ENCODE data around the gene EXOC6B. TPM values are rescaled to one million over a fixed set of nuclear protein-coding genes. Genes with fewer than 3 reads are reported as not detected.

EXOC6B gene
- total RNA-seq, 1 donor from 2014 or later, result 49.9 TPM

DNA sequence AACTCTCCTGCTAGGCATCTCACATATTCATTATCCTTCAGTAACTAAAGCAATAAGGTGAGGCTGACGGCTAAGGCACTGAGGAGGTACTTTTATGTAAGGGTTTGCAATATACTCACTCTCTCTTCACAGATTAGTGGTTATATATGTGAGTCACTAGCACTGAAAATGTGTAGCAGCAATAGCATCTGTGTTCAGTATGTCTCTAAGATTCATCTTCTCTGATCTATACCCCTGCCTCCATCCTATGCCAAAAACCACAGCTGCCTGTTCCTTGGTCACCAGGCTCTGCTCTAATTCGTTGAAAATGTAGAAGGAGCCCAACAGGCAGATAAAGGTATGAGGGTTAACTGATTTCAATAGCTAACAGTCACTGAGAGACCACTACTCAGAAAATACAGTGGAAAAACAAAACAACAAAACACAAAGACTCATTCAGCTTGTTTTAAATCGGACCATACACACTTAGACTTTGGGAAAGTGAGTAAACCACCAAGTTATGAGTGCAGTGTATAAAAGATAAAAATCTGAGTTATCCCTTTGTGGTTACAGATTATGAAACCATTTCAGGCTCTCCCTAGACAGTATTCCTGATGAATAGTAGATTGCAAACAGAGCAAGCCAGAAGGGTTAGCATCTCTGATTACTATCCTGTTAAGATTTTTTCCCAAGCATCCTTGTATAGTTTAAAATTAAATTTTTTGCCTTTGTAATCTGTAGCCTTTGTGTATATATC lies 602.8 kb downstream of the EXOC6B start:
- ATAC-seq, result no peak
- intact Hi-C loops (cut with DNase I), result no loop called here
- DNase-seq (ENCODE audit: low spot score), result no peak

DNA sequence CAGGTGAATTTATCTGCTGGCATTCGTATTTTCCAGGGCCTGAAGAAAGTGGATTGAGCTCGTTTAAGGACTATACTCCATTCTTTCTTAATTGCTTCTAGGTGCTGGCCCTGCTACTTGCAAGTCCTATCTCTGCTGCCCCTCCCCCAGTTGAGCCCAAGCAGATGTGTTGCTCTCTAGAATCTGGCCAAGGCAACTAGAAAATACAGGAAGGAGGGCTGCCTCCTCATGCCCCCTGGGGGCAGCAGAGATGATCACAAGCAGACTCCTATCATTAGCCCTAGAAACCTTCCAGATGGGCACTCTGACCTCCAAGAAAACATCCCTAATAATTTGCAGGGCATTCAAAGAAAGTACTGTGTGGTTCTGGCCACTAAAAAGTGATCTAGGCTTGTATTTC lies 605.7 kb downstream of the EXOC6B start:
- DNase-seq (ENCODE audit: low spot score), result no peak
- no peak for ATAC-seq
- intact Hi-C loops (cut with DNase I), result no loop called here

DNA sequence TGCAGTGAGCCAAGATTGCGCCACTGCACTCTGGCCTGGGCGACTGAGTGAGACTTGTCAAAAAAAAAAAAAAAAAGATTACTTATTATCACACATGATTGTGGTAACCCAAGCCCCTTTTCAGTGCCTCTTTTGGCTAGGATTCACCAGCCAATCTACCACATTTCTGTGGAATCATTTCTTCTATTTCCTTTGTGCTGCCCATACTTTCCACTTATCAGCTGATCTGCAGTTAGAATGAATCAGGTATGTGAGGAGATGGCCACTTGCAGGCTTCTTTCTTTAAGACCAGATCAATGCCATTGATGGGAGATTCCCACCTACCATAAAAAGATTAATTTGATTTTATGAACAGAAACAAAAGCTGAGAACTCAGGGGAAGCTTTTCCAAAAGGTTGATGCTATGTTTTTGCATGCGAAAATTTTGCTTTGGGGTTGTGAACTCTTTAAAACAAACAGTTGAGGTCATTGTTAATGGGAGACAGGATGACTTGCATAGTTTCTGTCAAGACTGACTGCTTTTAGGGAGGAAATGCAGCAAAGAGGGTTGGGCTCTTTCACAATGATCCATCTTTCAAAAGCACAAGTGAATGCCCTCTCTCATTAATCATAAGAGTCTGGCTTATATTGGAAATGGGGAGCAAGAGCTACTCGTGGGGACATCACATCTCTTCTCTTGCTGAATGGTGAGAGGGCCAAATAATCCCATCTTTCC lies 611.2 kb downstream of the EXOC6B start:
- intact Hi-C loops (cut with DNase I), result no loop called here
- DNase-seq (ENCODE audit: low spot score) (no peak), ATAC-seq (no peak)

DNA sequence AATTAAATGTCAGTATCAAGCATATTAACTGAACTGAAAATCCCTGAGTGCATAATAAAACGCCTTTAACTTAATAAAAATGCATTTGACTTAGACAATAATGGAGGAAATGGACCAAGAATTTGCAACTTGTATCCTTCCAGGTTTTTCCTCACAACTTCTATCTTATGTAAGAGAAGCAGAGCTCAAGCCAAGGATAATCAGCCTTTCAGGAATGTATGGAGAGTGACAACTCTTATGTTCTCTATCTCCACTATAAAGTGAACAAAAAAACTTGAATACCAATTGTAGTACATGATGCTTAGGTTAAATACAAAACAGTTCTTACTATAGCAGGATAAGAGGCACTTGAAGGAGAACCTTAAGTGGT lies 613.4 kb downstream of the EXOC6B start:
- intact Hi-C loops (cut with DNase I), result no loop called here
- ATAC-seq (no peak), DNase-seq (ENCODE audit: low spot score) (no peak)

- DNase-seq (ENCODE audit: low spot score) (no peak), ATAC-seq (no peak)
- intact Hi-C loops (cut with DNase I), result no loop called here
Observed at GRCh38 chr2:72211777-72212485, 613.9 kb downstream of the EXOC6B start.

- intact Hi-C loops (cut with DNase I), result no loop called here
- DNase-seq (ENCODE audit: low spot score) (no peak), ATAC-seq (no peak)
Observed at GRCh38 chr2:72211350-72211749, 614.5 kb downstream of the EXOC6B start.

GRCh38 chr2:72210470-72210869 lies 615.4 kb downstream of the EXOC6B start:
- ATAC-seq (no peak), DNase-seq (ENCODE audit: low spot score) (no peak)
- intact Hi-C loops (cut with DNase I), result no loop called here

GRCh38 chr2:72208225-72208624 lies 617.6 kb downstream of the EXOC6B start:
- DNase-seq (ENCODE audit: low spot score) (no peak), ATAC-seq (no peak)
- intact Hi-C loops (cut with DNase I), result no loop called here

DNA sequence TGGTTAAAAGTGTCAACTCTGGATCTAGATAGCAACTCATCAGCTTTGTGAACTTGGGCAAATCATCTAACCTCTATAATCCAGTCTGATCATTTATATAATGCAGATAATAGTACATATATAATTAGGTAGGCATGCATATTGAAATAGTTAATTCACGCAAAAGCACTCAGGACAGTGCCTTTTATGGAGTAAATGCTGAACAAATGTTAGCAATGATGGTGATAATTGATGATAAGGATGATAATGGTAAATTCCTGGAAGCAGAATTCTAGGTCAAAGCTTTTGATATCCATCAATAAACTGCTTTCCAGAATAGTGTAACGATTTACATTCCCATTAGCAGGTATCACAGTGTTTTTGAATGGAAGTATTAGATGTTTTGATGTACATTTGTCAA lies 618.5 kb downstream of the EXOC6B start:
- DNase-seq (ENCODE audit: low spot score) (no peak), ATAC-seq (no peak)
- intact Hi-C loops (cut with DNase I), result no loop called here

GRCh38 chr2:72205504-72205881 lies 620.3 kb downstream of the EXOC6B start:
- intact Hi-C loops (cut with DNase I), result no loop called here
- ATAC-seq (peak; percentile 58), DNase-seq (ENCODE audit: low spot score) (no peak)

DNA sequence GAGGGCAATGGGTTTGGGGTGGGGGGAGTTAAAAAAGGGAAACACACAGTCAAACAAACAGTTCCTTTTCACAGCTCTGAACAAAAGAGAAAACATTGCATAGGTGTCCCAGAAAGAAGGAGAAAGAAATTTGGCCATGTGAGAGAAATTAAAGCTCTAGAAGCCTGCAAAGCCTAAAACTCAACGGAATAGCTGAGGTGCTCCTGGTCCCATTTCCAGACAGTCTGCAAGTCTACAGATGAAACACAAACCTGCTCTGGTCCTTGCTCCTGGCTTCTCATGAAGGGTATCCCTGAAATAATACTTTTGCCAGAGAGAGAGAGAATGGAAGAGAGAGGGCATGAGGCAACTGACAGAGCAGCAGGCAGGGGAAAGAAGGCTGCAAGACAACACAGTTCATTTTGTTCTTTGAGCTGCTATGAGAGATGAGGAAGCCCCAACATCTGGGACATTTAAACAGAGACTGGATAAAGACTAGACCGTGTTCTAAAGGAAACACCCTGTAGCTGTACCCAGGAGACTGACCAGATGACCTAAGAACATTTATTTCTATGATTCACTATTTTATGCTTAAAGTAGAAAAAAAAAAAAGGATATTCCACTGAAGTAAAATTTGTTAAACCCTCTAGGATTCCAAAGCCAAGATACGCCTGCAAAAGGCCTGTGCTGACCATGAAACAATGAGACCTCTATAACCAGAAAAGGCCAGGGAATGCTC lies 620.9 kb downstream of the EXOC6B start:
- DNase-seq (ENCODE audit: low spot score) (no peak), ATAC-seq (peak; percentile 96)
- intact Hi-C loops (cut with DNase I), result no loop called here

DNA sequence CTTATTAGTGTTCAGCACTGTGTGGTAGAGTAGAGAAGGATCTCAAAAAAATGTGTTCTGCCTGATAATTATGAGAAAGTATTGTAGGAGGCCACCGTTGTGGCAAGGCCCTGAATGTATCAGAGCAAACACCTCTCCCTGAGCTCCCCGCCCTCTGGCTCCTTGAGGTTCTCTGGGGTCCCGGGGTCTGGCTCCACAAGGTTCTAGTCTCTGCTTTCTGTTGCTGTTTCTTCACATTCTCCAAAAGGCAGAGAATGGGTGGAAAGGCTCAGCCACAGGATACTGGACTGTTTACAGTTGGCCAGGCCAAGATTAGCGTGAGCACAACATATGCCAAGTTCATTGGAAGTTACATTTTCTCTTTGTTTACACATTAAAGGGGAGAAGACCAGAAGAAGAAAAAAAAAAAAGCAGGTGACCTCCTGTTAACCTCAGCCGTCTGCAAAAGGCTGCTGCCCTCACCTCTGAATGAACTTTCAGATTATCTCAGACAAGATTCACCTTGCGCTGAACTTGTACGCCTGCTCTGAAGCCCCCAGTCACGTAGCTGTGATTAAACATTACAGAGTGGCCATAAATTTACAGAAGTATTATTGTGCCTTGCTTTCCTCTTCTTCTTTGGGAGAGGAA lies 621.6 kb downstream of the EXOC6B start:
- DNase-seq (ENCODE audit: low spot score) (no peak), ATAC-seq (peak; percentile 65)
- intact Hi-C loops (cut with DNase I), result no loop called here

- ATAC-seq, result no peak
- intact Hi-C loops (cut with DNase I), result no loop called here
Observed at GRCh38 chr2:72198532-72199241, 627.1 kb downstream of the EXOC6B start.

GRCh38 chr2:72193723-72194122 lies 632.1 kb downstream of the EXOC6B start:
- intact Hi-C loops (cut with DNase I), result no loop called here
- no peak for DNase-seq (ENCODE audit: low spot score)
- no peak for ATAC-seq

More at GRCh38 chr2:72198532-72199241, 627.1 kb downstream of the EXOC6B start:
- DNase-seq (ENCODE audit: low spot score), result no peak

DNA sequence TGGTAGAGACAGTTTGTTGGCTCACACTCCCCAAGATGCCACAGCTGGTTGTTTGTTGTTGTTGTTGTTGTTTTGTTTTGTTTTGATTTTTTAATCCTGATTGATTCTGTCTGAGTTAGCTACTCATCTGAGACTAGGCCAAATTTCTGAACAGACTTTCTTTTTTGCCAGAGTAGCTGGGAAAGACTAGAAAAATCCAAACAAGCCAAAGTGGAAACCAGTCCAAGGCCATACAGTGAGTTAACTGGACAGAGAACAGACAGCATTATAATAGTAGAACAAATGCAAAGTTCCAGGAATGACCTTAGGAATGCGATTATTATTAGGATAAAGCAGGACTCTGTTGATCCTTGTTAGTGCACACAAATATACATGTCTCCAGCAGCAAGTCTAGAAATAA lies 634.4 kb downstream of the EXOC6B start:
- DNase-seq (ENCODE audit: low spot score), result no peak

DNA sequence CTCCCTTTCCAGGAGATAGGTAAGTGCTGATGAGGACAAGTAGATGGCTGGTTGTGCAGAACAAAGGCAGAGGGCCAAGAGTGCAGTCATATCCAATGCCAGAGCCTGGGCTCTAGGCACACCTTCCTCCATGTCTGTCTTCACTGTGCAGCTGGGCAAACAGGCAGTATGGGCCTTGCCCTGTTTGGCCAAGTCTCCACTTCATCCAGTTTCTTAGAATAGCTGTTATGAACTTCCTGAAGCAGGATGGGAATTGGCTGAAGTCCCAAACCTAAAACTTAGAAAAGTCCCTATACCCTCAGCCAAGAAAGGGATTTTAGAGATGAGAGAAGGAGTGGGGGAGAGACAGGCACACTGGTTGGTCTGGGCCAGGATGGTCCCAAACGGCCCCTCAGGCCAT lies 640.6 kb downstream of the EXOC6B start:
- DNase-seq (ENCODE audit: low spot score), result no peak
- no peak for ATAC-seq
- intact Hi-C loops (cut with DNase I), result no loop called here

More for the DNA sequence above, 634.4 kb downstream of the EXOC6B start:
- intact Hi-C loops (cut with DNase I), result no loop called here
- ATAC-seq, result no peak

- DNase-seq (ENCODE audit: low spot score) (no peak), ATAC-seq (no peak)
- intact Hi-C loops (cut with DNase I), result no loop called here
Observed at GRCh38 chr2:72183466-72183865, 642.4 kb downstream of the EXOC6B start.

DNA sequence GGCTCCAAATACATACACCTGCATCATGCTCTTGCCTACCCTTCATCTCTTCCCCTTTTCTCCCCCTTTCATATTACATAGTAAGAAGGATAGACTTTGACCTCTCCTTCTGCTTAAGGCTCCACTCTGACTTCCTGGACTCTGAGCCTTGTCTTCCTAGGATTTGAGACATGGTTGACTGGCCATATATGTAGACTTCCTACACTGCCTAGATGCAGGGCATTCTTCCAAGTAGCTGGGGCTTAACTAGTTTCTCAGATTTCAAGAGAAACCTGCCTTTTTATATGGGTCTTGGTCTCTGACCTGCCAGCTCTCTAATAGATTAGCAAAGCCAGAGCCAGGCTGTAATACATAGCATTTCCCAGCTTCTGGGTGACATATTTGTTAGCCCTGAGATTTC lies 642.8 kb downstream of the EXOC6B start:
- intact Hi-C loops (cut with DNase I), result no loop called here
- ATAC-seq, result no peak
- no peak for DNase-seq (ENCODE audit: low spot score)

- intact Hi-C loops (cut with DNase I), result no loop called here
- ATAC-seq (no peak), DNase-seq (ENCODE audit: low spot score) (no peak)
Observed at GRCh38 chr2:72182547-72182946, 643.3 kb downstream of the EXOC6B start.
